Activated T-cell treated with anti-CD3 and anti-CD28 coated beads for 1 hour (primary cell): ENCODE results near the gene MYD88.
"Not testable (repeated sequence)": the region's sequence is repeated elsewhere in the genome, so short reads cannot be mapped to it uniquely, and the experiment has no call there.

Experiments used
- DNase-seq: peaks from one replicate; pipeline ENCODE4 v3.0.0-alpha.2; 2020; ENCODE audit warnings: low read depth

MYD88 gene

DNA sequence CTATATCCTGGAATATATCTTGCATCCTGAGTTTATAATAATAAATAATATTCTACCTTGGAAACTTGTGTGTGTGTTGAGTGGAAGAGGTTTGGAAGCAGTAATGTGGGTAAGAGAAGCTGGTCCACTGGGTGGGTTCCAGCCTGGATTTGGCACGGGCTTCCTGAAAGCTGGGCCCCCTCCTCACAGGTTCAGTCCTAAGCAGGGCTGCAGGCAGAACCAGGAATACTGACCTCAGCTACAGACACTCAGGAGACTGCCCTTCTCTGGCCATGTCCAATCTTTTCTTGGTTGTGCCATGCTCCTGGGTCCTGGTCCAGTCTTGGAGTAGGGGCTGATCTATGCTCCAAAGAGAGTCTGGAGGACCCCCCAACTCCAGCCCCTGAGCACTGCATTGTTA, 4.5 kb downstream of the MYD88 start:
- DNase-seq, result no peak

DNA sequence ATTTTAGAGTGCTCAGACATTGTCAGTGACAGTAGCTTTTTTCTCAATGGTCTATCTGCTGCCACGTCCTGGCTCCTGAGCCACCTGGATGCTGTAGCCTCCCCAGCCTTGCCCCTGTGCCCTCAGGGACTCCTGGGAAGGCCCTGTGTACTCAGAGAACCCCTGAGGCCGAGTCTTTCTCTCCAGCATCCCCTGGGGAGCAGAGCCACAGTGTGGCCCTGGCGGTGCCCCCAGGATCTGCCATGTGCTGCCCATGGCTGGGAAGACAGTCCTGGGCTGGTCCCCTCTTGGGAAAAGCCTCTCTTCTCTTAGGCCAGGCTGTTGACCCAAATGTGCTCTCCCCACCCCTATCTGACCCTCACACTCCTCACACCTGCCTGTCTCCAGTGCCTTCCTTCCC, 5.0 kb downstream of the MYD88 start:
- no peak for DNase-seq

DNA sequence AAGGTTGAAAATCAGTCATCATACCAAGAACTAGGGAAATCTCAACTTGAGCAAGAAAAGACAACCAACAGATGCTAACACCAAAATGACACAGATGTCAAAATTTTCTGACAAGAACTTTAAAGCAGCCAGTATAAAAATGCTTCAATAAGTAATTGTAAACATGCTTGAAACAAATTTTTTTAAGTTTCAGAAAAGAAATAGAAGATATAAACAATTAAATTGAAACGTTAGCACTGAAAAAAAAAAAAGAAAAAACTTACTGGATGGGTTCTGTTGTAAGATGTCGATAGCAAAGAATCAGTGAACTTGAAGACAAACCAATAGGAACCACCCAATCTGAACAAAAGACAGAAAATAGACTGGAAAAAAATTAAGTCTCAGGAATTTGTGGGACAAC, 8.0 kb downstream of the MYD88 start:
- no peak for DNase-seq

DNA sequence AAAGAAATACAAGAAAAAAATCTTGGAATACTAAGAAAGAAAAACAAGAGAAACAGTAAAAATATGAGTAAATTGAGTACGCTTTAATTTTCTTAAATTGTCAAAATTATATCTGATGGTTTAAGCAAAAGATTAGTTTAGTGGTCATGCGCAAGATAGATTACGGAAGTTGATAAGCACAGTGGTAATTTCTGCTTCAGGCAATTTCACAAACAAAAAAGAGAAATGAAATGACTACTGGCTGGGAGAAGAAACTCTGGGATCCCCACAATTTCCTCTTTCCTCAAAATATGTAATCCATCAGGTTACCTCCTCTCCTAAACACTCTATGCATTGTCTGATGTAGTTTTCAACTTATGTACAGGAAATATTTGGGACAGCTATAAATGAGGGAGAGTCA, 9.0 kb downstream of the MYD88 start:
- DNase-seq, result no peak

DNA sequence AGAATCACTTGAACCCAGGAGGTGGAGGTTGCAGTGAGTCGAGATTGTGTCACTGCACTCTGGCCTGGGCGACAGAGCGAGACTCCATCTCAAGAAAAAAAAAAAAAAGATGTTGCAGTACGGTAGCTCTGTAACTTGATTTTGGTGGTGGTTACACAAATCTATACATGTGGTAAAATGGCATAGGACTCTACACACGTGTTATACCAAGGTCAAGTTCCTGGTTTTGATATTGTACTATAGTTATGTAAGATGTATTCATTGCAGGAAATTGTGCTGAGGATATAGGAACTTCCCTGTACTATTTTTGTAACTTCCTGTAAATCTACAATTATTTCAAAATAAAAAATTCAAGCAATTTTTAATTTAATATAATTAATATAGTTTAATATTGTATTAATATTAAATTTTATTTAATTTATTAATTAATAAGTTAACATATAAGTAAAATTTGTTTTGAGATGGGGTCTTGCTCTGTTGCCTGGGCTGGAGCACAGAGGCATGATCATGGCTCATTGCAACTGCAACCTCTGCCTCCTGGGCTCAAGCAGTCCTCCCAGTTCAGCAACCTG, 9.9 kb downstream of the MYD88 start:
- no peak for DNase-seq

DNA sequence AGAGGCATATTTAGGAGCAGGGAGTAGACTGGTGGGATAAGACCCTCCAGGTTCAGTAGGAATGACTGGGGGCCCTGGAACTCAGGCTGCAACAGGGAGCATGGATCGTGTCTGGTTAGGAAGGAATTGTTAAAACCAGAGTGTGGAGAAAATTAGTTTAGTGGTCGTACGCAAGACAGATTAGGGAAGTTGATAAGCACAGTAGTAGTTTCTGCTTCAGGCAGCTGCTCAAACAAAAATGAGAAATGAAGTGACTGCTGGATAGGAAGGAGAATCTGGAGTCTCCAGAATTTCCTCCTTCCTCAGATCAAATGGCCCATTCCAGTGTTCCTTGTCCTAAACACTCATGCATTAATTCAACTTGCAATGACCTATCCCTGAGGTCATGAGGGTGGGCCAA, 11.2 kb downstream of the MYD88 start:
- no peak for DNase-seq

DNA sequence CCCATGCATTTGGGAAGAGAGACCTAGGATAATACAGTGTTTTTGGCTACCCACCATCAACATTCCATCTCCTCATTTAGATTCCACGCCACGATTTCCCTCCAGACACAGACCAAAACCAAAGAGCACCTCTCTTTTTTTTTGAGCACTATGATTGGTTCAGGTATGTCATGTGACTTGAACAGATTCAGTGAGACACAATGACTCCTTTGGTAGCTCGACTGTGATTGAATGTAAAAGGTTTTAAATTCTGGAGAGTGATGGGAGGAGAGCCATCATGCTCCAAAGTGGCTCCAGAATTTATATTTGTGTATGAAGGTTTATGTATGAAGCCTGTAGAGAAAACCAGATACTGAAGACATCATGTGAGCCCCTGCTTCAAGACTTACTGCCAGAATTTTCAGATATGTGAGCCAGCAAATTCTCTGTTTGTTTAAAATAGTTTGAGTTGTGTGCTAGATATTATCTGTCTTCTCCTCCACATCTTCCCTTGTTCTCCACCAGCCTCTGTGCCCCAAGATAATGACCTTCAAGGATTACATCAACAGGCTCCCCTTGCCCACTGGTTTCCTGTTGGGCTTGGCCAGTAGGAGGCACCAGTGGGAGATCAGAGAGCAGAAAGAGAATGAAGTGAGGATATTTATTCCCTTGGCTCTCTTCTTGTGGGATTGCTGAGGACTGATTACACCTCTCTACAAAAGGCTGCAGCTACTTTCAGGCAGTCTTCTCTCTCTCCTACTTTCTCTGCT, 12.5 kb downstream of the MYD88 start:
- DNase-seq, result no peak

DNA sequence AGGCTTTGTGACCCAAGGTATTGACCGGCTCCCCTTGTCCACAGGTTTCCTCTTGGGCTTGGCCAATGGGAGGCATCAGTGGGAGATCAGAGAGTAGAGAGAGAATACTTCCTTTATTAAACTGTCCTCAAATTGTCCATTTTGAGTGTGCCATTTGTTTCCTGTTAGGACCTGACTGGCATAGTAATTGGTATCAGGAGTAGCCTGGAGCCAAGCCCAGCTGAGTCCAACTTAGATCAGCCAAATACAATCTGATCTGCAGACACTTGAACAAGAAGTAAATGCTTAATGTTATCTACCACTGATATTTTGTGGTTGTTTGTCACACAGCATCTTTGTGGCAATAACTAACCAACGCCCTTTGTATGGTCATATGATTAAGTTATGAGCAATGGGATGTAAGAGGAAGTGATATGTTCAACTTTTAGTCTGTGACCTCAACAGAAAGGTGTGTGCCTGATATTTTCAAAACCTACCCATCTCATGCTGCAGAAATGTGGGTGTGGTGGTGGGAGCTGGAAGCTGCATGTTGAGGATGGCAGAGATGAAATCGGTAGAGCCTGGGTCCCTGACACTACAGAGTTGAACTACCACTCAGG, 13.3 kb downstream of the MYD88 start:
- DNase-seq, result no peak

DNA sequence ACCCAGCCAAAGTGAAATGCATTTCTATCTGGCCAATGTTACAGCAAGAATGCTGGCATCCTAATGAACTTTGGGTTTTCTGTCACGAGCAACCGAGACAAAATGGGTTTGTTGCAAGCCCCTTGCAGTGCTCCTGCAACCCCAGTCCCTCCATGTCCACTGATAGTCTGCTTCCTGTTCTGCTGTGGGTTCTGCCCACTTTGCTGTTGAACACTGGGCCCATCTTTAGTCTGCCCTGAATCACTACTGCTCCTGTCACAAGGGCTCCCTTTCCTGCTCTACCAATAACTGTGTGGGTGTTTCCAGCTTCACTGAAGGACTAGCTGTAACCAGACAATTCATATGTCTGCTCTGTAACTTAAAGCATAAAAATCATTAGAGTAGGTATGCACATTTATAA, 14.1 kb downstream of the MYD88 start:
- DNase-seq, result no peak

DNA sequence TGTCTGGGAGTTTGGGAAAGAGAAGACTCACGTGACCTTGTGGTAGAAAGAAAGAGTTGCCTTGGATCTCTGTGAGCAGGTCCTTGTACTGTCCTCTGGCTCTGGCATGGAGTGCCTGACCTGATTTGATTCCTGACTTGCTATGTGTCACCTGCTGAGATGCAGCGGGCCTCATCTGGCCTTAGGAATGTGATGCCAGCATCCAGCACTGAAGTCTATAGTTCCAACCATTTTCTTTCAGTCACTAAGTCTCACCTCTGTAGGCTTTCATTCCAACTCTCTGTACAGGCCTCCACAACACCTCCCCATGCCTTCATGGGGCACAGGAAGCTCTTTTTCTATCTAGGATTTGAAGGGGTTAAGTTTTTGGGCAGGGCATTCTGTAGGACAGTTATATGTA, 14.8 kb downstream of the MYD88 start:
- no peak for DNase-seq

DNA sequence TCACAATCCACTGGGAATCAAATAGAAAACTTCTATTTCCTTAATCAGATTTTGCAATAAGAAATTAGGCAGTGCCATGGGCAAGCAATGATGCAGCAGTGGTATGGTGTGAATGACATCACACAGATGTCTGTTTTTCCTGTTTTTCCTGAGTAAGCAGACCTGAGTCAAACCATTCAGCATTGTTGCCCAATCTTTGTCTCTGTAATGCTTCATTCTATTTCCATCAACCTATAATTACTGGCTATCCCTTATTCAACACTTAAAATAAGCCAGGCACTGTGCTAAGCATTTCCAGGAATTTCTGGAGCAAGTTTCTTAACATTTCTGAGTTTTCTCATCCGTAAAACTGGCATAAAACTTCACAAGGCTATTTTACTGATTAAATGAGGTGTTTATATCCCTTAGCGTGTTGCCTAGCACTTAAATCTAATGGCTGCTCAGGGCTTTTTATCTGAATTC, 15.6 kb downstream of the MYD88 start:
- DNase-seq, result no peak

DNA sequence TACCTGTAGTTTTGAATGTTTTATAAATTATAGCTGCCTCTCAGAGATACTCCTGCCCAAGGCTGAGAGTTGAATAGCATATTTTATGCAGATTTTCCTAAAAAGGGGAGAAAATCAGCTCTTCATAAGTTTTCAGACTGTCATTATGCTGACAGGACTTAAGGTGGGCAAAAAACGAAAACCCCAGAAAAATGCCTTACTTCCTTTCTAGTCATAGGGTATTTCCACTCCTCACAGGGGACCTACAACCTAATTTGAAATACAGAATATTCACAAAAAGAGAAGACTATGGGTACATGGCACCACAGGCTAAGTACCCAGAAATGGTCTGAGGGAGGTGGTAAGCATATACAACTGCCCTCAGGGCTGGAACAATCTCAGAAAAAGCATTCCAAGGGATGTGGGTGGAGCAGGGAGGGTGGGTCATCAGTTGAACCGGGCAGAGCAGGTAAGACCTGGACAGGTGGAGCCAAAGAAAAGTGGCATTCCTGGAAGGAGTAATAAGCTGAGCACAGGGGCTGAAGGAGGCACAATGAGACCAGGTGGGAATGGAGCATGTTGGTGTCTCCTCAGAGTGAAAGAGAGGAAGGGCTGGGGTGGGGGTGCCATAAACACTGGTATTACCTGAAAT, 16.3 kb downstream of the MYD88 start:
- DNase-seq, result no peak

DNA sequence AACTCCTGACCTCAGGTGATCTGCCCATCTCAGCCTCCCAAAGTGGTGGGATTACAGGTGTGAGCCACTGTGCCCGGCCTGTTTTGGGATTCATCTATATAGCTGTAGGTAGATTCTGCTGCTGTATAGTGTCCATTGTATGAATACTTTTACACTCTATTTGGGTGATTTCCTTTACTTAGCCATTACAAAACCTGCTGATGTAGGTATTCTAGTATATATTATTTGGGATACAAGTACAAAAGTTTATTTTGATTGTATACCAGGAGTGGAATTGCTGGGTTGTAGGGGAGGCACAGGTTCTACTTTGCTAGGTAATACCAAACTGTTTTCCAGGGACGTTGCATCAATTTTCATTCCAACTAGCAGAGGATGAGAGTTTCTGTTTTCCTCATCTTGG, 17.4 kb downstream of the MYD88 start:
- no peak for DNase-seq

DNA sequence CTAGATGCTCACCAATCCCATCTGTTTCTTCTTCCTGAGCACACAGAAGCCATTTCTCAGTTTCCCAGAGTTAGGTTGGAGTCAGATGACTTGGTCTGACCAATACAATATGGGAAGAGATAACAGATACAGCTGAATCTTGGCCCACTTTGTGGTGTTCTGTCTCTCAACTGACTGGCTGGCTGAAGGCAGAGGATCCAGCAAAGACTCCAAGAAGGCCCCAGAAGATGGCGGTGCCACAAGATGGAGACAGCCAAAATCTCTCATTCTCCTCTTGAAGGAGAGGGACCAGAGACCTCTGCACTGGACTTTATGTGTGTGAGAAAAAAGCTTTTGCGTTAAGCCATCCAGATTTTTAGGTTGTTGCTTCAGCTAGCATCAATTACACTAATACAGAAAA, 18.7 kb downstream of the MYD88 start:
- DNase-seq, result no peak

DNA sequence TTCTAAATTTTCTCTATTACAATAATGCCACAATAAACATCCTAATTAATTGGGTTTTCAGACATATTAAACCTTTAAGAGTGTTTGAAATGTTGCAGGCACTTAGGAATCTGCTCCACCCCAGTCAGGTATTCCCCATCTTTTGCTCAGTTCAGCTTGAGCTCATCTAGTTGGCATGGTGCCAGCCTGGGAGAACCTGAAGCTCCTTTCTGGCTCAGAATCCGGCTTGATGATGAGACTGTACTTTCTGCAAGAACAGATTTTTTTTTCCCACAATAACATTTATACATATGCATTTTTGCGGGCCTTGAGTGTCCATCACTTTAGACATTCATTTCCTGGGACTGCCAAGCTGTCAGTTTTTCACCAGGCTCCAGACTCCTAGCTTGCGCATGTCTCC, 19.1 kb downstream of the MYD88 start:
- no peak for DNase-seq

DNA sequence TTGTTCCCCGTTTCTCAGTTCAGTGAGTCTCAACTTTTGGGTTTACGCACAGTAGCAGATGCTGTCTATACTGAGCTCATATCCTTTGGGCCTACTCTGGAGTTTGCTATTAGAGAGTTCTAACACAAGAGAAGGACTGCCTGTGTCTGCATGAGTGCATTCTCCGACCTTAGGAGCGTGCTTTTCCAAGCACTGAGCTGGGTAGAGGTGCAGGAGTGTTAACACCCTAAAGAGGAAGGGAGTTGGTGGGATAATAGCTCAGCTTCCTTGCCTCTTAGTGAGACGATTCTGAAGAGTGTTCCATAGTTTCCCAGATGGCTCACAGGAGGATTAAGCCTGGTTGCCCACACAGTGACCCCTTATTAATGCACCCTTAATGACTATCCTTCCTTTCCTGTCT, 20.0 kb downstream of the MYD88 start:
- DNase-seq, result no peak

DNA sequence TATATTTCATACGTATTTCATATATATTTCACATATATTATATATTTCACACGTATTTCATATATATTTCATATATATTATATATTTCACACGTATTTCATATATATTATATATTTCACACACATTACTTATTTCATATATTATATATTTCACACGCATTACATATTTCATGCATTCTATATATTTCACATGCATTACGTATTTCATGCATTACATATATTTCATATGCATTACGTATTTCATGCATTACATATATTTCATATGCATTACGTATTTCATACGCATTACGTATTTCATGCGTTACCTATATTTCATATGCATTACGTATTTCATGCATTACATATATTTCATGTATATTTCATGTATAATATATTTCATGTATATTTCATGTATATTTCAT, 22.2 kb downstream of the MYD88 start:
- DNase-seq, result not testable (repeated sequence)

DNA sequence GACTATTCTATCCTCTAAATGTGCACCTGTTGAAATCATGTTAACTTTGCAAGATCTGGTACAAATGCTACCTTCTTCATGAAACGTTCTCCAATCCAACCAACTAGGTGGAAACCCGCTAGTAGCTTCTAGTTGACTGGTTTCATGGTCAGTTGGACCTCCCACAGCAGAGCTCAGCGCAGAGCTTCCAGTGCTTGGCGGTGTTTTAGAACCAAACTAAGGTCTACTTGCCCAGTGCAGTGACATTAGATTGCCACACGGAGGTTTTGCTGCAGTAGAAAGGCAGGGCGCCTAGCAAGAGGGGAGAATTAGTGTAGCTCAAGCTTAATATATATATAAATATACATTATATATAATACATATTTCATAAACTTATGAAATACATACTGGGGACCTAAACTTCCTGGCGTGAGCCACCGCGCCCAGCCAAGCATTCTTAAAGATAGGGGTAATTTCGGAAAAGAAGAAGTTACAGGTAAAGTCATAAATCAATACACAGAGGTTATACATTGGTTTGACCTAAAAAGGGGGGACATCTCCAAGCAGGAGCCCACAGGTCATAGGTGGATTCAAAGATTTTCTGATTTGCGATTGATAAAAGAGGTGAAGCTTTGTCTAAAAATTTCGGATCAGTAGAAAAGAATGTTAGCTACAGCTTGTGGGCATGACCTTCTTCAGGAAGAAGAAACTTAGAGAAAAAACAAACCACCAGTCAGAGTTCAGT, 24.8 kb downstream of the MYD88 start:
- no peak for DNase-seq

DNA sequence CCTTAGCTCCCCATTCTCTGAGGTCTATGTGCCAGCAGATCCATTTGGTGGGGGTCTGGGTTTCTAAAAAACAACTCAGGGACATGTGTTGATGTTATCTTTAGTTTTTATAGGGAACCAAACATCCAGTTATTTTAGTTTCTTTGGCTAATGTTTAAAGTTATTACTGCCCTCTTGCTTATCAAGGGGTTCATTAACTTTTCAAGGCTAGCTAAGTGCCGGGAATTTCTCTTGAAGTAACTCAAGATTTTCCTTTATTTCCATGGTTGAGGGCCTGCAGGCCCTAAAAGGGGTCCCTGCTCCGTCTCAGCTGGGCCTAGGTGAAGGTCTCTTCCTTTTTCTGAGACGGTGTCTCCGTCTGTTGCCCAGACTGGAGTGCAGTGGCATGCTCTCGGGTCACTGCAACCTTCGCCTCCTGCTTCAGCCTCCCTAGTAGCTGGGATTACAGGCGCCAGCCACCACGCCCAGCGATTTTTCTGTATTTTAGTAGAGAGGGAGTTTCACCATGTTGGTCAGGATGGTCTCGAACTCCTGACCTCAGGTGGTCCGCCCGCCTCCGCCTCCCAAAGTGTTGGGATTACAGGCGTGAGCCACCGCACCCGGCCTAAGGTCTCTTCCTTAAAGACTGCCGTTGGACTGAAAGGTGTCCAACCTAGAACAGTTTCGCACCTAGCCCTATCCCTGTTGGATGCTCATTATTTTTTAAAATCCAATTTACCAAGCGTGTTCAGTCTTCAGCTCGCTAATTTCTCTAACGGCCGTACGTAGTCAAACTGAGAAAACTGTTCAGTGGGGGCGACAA, 25.6 kb downstream of the MYD88 start:
- no peak for DNase-seq

DNA sequence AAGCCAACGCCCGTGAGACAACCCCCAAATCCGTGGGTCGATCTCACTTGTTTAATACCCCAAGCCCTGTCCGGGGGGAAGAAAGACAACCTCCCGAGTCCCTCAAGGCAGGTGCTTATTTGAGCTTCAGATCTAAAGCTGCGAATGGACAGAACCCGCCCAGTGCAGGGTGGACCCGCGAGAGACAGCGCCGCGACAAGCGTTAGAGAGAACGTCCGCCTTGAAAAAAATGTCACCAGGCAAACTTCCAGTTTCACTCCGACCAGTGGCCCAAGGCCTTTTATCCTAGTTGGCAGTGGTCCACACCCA, 26.1 kb downstream of the MYD88 start:
- DNase-seq, result no peak

DNA sequence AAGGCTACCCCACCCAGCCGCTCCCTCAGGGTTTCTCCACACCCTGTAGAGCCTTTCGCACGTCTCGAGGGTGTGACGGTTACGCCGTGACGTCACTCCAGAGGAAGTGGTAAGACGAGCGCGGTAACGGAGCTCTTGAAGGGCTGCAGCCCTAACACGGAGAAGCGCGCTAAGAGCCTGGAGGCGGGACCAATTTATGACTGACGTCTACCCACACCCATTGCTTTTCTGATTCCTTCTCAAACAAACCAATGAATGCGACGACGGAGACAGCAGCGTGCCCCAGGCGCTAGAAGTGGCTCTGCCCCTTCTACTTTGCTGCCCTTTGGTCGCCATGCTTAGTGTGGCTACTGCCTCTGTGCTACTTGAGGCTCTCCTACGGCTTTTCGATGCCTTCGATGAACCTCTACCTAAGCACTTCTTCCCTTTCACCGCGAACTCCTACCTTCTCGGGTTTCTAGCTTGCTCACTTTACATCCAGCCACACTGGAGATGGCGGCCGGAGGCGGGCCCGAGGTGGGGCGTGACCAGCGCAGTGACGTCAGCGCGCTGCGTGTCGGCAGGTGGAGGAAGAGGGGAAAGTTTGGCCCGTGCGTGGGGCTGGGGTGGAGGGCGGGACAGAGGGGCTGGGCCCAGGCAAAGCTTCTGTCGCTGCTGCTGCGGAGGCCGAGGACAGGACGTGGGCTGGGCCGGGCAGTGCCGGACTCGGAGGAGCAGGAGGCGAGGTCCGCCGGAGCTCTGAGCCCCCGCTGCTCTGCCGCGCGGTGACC, 26.7 kb downstream of the MYD88 start, which contains the start of gene OXSR1:
TSS of gene OXSR1 (plus strand) at position 586 of the 770 bp plus-strand sequence. CDS start 340 bp downstream, outside the sequence.
- DNase-seq, result peak; percentile 91
